ENCODE measurements around the gene CPNE5.
A peak's percentile ranks its signal among the peaks of the same experiment; 100 is the strongest.

- TF ChIP-seq EP300 (IDR thresholded peaks at IDR 0.05; ENCODE audit: borderline replicate concordance) (no peak), RAD21 (IDR thresholded peaks at IDR 0.05; ENCODE audit: low read depth) (peak; percentile 20; the same call in 1 of the 2 replicates), NFIC (IDR thresholded peaks at IDR 0.05) (no peak), ZBTB7A (IDR thresholded peaks at IDR 0.05; ENCODE audit: low read depth) (no peak), FOXM1 (IDR thresholded peaks at IDR 0.05; ENCODE audit: borderline replicate concordance, low read depth) (no peak), MAX (IDR thresholded peaks at IDR 0.05) (no peak), REST (IDR thresholded peaks at IDR 0.05; ENCODE audit: low read depth) (no peak), YY1 (IDR thresholded peaks at IDR 0.05; ENCODE audit: low read depth) (no peak), CREB1 (IDR thresholded peaks at IDR 0.05; ENCODE audit: low read depth) (no peak), TCF12 (IDR thresholded peaks at IDR 0.05; ENCODE audit: low read depth) (no peak), CEBPB (IDR thresholded peaks at IDR 0.05) (no peak), USF1 (IDR thresholded peaks at IDR 0.05) (no peak), TEAD4 (IDR thresholded peaks at IDR 0.05) (no peak), EGR1 (IDR thresholded peaks at IDR 0.05) (no peak)
Measured at GRCh38 chr6:36731622-36732310, 107.5 kb downstream of the CPNE5 start.
